Measurements from ENCODE around the gene TARM1.
A peak's percentile ranks its signal among the peaks of the same experiment; 100 is the strongest.
"Not testable (repeated sequence)": the region's sequence is repeated elsewhere in the genome, so short reads cannot be mapped to it uniquely, and the experiment has no call there.

TARM1 gene

DNA sequence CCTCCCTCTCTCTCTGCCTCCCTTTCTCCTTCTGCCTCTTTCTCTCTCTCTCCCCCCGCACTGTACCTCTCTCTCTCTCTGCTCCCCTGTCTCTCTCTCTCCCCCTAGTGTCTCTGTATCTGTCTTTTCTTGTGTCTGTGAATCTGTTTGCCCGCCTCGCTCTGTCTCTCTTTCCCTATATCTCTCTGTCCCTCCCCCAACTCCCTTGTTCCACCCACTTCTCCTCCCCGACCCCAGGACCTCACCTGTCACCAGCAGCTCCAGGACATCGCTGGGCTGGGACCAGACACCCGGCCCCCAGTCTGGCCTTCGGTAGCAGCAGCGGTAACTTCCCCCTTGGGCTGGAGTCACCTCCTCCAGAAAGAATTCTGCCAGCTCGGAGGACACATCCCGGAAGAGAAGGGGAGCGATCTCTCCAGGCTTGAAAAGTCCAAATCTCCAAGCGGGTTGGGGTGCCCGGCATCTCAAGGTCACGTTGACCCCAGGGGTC lies 15.5 kb upstream of the TARM1 start:
- no peak for DNase-seq (ENCODE audit: extremely low read depth, insufficient read length)
- Histone ChIP-seq H3K27me3 (replicated peaks; ENCODE audit: control insufficient read depth, insufficient read depth, low read length) (no peaks in the 10 kb centered on the region), H3K4me3 (replicated peaks; ENCODE audit: low read depth, low read length) (no peak overlapping the region), H3K36me3 (ENCODE audit: control insufficient read depth, insufficient read depth, low read length) (no peaks in the 10 kb centered on the region)
- TF ChIP-seq, protein P1, sequence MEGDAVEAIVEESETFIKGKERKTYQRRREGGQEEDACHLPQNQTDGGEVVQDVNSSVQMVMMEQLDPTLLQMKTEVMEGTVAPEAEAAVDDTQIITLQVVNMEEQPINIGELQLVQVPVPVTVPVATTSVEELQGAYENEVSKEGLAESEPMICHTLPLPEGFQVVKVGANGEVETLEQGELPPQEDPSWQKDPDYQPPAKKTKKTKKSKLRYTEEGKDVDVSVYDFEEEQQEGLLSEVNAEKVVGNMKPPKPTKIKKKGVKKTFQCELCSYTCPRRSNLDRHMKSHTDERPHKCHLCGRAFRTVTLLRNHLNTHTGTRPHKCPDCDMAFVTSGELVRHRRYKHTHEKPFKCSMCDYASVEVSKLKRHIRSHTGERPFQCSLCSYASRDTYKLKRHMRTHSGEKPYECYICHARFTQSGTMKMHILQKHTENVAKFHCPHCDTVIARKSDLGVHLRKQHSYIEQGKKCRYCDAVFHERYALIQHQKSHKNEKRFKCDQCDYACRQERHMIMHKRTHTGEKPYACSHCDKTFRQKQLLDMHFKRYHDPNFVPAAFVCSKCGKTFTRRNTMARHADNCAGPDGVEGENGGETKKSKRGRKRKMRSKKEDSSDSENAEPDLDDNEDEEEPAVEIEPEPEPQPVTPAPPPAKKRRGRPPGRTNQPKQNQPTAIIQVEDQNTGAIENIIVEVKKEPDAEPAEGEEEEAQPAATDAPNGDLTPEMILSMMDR (IDR thresholded peaks at IDR 0.05; ENCODE audit: insufficient read depth, low read length, poor library complexity, severe bottlenecking): peak; percentile 38

DNA sequence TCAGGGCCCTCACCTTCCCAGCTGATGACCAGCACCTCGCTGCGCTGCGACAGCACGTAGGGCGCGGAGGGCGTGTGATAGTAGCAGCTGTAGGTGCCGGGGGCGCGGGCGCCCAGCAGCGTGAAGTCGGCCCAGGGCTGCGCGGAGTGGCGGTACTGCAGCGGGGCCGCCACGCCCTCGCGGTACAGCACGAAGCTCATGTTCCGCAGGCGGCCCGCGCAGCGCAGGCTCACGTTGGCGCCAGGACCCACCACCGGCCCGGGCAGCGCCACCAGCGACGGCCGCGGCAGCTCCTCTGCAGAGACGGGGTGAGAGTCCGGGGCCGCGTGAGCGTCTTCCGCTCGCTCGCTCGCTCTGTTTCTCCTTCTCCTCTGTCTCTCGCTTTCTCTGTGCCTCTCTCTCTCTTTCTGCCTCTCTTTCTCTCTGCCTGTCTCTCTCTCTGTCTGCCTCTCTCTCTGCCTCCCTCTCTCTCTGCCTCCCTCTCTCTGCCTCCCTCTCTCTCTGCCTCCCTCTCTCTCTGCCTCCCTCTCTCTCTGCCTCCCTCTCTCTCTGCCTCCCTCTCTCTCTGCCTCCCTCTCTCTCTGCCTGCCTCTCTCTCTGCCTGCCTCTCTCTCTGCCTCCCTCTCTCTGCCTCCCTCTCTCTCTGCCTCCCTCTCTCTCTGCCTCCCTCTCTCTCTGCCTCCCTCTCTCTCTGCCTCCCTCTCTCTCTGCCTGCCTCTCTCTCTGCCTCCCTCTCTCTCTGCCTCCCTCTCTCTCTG lies 14.9 kb upstream of the TARM1 start:
- H3K27me3 ChIP-seq (replicated peaks; ENCODE audit: control insufficient read depth, insufficient read depth, low read length); H3K4me3 ChIP-seq (replicated peaks; ENCODE audit: low read depth, low read length); H3K36me3 ChIP-seq (ENCODE audit: control insufficient read depth, insufficient read depth, low read length): not testable (repeated sequence)
- DNase-seq (ENCODE audit: extremely low read depth, insufficient read length): peak; percentile 53

DNA sequence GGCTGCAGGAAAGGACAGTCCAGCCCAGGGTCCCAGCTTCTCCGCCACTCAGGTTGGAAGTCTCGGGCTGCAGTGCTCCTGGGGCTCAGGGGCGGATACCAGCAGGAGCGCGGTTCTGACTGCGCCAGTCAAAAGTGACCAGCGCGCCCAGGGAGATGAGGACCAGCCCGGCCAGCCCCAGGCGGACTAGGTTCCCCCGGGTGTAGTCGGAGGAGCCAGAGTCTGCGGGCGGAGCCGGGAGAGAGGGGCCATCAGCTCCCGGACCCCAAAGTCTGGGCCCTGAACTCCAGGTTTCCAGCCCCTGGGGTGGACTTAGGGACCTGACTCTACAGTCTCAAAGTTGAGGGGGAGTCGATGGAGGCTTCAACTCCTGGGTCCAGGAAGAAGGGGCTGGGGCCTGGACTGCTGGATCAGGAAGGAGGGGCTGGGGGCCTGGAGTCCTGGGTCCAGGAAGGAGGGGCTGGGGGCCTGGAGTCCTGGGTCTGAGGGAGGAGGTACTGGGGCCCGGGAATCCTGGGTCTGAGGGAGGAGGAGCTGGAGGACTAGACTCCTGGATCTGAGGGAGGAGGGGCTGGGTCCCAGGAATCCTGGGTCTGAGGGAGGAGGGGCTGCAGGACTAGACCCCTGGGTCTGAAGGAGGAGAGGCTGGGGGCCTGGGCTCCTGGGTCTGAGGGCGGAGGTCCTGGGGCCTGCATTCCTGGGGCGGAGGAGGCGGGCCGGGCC lies 14.1 kb upstream of the TARM1 start:
- no peaks in the 10 kb centered on the region for H3K36me3 ChIP-seq (ENCODE audit: control insufficient read depth, insufficient read depth, low read length)
- H3K4me3 ChIP-seq (replicated peaks; ENCODE audit: low read depth, low read length): no peak overlapping the region
- no peak for DNase-seq (ENCODE audit: extremely low read depth, insufficient read length)
- H3K27me3 ChIP-seq (replicated peaks; ENCODE audit: control insufficient read depth, insufficient read depth, low read length): no peaks in the 10 kb centered on the region
- TF ChIP-seq, protein P1 (IDR thresholded peaks at IDR 0.05; ENCODE audit: insufficient read depth, low read length, poor library complexity, severe bottlenecking): no peak

DNA sequence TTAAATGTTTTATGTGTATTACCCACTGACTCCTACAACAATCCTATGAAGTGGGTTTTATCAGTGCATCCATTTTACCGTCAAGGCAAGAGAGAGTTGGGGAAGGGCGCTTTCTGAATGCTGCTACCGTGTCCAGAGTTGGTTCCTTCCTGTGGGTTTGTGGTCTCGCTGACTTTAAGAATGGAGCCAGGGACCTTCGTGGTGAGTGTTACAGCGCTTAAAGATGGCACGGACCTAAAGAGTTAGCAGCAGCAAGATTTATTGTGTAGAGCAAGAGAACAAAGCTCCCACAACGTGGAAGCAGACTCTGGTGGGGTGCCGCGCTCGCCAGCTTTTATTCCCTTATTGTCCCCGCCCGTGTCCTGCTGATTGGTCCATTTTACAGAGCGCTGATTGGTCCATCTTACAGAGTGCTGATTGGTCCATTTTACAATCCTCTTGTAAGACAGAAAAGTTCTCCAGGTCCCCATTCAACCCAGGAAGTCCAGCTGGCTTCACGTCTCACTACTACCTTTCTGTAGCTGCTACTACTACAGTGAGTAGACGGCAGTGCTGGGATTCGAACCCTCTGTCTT lies 13.3 kb upstream of the TARM1 start:
- Histone ChIP-seq H3K27me3 (replicated peaks; ENCODE audit: control insufficient read depth, insufficient read depth, low read length) (no peaks in the 10 kb centered on the region), H3K4me3 (replicated peaks; ENCODE audit: low read depth, low read length) (no peak overlapping the region), H3K36me3 (ENCODE audit: control insufficient read depth, insufficient read depth, low read length) (no peaks in the 10 kb centered on the region)
- TF ChIP-seq, protein P1 (IDR thresholded peaks at IDR 0.05; ENCODE audit: insufficient read depth, low read length, poor library complexity, severe bottlenecking): no peak
- no peak for DNase-seq (ENCODE audit: extremely low read depth, insufficient read length)

DNA sequence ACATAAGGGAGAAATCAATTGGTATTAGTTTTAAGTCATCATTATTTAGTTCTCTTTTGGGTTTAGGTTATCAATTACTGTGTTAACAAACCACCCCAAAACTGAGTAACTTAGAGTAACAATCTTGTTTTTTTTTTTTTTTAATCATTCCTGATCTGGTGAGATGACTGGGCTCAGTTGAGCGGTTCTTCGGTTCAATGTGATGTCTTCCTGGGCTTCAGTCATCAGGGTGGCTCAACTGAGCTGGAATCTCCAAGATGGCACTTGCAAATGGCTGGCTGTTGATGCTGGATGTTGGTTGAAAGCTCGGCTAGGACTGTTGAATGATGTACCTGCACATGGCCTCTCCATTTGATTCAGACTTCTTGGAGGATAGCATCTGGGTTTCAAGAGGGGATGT lies 3.2 kb upstream of the TARM1 start:
- no peak overlapping the region for H3K4me3 ChIP-seq (replicated peaks; ENCODE audit: low read depth, low read length)
- no peak for DNase-seq (ENCODE audit: extremely low read depth, insufficient read length)
- no peaks in the 10 kb centered on the region for H3K27me3 ChIP-seq (replicated peaks; ENCODE audit: control insufficient read depth, insufficient read depth, low read length)
- TF ChIP-seq, protein P1 (IDR thresholded peaks at IDR 0.05; ENCODE audit: insufficient read depth, low read length, poor library complexity, severe bottlenecking): no peak
- H3K36me3 ChIP-seq (ENCODE audit: control insufficient read depth, insufficient read depth, low read length): no peaks in the 10 kb centered on the region

DNA sequence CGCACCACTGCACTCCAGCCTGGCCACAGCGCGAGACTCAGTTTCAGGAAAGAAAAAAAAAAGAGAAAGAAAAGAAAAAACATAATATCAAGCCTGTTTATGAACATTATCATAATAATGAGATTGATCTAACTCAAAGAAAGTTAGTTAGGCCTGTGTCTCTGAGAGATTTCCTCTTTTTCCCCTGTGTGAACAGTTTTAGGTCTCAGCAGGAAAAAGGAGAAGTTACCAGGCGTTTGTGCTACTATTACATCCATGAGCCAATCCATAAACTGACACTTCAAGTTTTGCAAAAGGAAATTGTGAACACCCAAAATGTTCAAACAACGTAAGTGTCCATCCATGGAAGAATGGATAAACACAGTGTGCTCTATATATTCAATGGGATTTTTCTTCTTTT lies 3.8 kb downstream of the TARM1 start:
- TF ChIP-seq, protein P1 (IDR thresholded peaks at IDR 0.05; ENCODE audit: insufficient read depth, low read length, poor library complexity, severe bottlenecking): no peak
- no peak for DNase-seq (ENCODE audit: extremely low read depth, insufficient read length)
- H3K36me3 ChIP-seq (ENCODE audit: control insufficient read depth, insufficient read depth, low read length): no peaks in the 10 kb centered on the region
- H3K27me3 ChIP-seq (replicated peaks; ENCODE audit: control insufficient read depth, insufficient read depth, low read length): no peaks in the 10 kb centered on the region
- no peak overlapping the region for H3K4me3 ChIP-seq (replicated peaks; ENCODE audit: low read depth, low read length)
